Endothelial cell of hepatic sinusoid (primary cell): ENCODE results near the gene FGF5.

Experiments
- in situ Hi-C: cut with HindIII; loops from 2 replicates; pipeline ENCODE4 v1.10.0; 2017; ENCODE audit warnings: low sequenced_read_pairs

The FGF5 gene

DNA sequence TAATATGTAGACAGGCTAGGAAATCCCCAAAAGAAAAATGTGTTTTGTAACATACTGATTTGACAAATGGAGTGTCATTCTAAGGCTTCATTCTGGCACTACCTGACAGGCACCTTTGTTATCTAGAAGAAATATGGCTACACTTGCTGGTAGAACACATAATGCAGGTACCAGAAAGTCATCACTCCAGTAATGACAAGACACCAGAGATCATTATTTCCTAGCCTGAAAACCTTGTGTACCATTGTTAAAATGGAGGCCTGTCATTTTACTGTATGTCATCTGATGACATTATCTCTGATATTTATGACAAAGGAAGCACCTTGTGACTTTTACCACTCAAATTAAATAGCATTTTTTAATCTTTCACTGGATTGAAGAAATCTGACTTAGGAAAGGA is 13.5 kb upstream of the FGF5 start:
- in situ Hi-C loops, result no loop called here

DNA sequence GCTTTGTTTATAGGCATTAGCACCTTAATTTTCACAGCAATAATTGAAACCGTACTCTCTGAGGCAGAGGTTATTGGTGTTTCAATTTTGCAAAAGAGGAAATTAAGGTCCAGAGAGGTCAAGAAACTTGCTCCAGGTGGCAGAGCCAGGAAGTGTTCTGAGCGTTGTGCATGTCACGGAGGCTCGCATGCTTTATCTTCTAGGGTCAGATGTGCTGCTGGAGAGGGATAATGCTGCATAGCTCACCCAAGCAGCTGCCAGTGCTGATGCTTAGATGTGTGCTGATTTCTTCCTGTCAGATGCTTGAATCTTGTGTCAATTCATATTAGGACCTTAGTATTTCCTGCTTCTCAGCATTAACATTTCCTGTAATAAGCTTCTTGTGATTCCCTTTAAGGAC is 13.0 kb upstream of the FGF5 start:
- in situ Hi-C loops, result no loop called here

DNA sequence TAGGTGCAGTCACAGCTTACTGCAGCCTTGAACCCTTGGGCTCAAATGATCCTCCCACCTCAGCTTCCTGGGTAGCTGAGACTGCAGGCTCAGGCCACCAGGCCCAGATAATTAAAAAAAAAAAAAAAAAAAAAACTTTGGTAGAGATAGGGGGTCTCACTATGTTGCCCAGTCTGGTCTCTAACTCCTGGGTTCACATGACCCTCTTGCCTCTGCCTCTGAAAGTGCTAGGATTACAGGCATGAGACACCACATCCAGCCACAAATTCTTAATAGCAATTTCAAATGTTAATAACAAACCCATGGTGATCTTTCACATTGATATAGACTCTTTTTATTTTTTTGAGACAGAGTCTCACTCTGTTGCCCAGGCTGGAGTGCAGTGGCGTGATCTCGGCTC is 12.3 kb upstream of the FGF5 start:
- in situ Hi-C loops, result no loop called here

DNA sequence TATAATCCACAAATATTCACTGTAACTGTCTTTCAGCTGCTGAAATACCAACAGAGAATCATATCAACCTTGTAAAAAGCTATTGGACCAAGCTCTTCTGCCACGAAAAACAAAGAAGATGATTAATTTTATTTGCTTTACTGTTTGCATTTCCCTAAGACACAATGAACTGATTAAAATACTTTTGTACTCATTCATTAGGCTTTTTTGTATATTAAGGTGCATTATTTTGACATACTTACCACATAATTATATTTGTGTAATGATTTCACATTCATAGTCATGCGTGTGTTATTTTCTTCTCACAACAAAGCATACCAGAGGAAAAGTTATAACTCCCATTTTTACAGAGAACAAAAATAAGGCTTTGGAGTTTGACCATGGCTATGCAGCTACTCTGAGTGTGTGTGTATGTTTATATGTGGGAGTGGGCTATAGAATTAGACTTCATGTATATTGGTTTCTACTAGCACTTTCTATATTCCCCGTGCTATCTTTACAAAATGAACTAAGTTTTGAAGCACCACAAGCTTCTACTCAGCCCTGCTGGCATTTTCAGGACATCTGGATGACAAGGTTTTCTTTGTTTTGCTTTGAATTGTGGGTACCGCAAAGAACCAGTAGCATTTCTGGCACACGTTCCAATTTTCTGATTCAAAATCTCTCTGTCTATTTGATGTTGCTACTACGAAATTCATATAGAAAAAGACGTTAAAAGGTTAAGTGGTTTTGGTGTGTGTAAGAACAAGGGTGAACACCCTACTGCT is 11.0 kb upstream of the FGF5 start:
- in situ Hi-C loops, result no loop called here

DNA sequence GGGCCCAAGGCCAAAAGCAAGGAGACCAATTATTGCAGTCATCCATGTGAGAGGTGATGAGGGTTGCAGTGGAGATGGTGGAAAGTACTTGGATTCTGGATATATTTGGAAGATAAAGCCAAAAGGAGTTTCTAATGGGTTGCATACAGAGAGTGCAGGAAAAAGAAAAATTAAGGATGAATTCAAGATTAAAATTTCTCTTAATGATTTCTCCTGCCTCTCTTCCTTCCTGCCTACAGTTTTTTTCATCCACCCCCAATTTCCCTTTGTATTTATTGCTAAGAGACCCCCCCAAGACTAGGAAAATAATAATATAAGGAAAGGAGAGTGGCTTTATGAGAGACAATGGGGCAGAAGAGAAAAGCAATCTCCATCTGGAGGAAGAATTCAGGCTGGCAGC is 8.6 kb upstream of the FGF5 start:
- in situ Hi-C loops, result no loop called here

- in situ Hi-C loops, result no loop called here
Measured at GRCh38 chr4:80259012-80259411, 7.5 kb upstream of the FGF5 start.

DNA sequence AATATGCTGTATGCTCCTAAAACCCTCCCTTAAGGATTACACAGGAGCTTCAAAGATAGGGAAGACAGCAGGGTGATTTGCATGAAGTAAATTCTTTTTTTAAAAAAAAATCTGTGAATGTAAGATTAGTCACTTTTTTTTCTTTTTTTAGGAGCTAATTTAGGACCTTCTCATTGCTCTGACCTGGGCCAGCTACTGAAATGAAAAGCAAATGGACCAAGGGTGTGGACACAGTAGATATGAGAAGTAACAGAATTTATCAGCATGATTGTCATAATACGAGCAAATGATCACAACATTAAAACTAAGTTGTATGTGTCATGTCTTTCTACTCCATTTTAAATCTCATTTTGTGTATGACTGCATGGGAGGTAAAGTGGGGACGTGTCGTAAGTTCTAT is 6.6 kb upstream of the FGF5 start:
- in situ Hi-C loops, result no loop called here

- in situ Hi-C loops, result no loop called here
Measured at GRCh38 chr4:80261989-80262600, 4.4 kb upstream of the FGF5 start.

DNA sequence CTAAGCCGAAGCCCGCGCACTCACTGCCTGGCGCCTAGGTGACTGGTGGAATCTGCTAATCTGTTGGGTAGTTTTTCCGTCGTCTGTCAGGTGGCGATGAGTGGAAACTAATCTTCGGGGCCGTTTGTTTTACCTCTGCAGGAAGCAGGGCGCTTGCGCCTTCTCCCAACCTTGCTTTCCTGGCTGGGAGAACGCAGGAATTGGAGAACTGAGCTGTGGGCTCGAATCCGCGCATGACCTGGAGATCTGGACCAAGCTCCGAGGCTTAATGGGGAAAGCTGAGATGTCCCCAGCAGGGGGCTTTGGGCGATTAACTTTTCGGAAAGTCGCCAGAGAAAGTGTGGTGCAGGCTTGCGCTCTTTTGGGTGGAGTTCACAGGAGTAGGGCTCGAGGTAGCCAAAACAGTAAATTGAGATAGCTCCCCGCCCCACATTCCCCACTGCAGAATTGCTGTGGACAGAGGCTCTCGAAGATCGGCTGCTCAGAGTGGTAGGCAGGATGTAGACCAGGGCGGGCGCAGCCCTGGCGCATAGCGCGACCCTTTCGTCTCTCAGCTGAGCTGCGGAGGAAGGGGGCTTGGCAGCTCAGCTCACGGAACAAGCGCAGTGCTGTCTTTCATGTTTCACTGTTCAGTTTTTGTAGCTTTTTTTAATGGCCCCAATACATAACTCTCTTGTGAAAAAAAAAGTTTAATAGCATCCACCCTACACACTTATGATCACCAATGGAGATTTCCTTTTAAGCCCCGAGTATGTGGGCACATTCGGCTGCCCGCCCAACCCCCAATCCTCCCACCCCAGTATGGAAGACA is 2.7 kb upstream of the FGF5 start:
- in situ Hi-C loops, result no loop called here

DNA sequence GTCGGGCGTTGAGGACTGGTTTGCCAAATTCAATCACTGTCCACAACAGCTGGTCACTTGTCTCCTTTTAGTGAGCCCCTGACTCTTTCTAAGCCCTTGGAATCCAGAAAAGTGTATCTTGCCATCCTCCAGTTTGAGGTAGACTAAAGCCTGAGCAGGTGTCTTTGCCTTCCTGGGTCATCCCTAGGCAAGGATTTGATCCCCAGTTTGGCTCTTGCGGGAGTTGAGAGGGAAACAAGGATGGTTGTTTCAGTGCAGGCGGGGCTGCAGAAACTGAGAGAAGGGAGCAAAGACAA is 2.2 kb upstream of the FGF5 start:
- in situ Hi-C loops, result no loop called here

DNA sequence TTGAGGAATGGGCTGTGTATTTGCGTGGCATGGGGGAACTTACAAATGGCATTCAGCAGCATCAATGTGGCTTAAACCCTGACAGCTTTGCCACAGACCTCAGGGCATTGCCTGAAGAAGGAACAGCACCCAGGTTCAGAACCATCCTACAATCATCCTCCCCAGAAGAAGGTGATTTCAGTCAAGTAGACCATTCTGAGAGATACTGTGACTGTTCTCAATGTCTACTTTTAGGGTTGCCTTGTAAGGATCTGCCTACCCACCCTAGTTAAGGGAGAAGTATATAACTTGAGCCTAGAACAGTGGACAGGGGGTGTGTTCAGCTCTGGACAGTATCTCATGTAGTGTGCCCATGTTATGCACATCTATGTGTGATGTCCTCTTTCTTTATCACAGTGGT is 1.6 kb upstream of the FGF5 start:
- in situ Hi-C loops, result loop anchor here (5.0 kb wide), 1 partner anchor 33 kb away; no protein-coding TSS in a partner anchor

GRCh38 chr4:80265571-80266252 is 752 bp upstream of the FGF5 start:
- in situ Hi-C loops, result loop anchor here (5.0 kb wide), 1 partner anchor 33 kb away; no protein-coding TSS in a partner anchor

DNA sequence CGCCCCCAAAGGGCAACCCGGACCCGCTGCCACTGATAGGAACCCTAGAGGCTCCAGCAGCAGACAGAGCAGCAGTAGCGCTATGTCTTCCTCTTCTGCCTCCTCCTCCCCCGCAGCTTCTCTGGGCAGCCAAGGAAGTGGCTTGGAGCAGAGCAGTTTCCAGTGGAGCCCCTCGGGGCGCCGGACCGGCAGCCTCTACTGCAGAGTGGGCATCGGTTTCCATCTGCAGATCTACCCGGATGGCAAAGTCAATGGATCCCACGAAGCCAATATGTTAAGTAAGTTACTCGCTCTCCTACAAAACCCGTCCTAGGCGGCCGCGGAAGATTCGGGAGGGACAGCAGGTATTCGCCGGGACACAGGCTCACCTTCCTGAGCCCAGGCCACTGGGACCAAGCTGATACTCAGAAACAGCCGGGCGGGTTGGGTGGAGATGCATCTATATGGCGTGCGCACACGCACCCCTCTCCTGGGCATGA is 477 bp downstream of the FGF5 start:
- in situ Hi-C loops, result loop anchor here (5.0 kb wide), 1 partner anchor 35 kb away; no protein-coding TSS in a partner anchor

GRCh38 chr4:80268081-80268823 is 1.8 kb downstream of the FGF5 start:
- in situ Hi-C loops, result loop anchor here (5.0 kb wide), 1 partner anchor 36 kb away; no protein-coding TSS in a partner anchor

- in situ Hi-C loops, result loop anchor here (5.0 kb wide), 1 partner anchor 37 kb away; no protein-coding TSS in a partner anchor
Measured at GRCh38 chr4:80268936-80269335, 2.5 kb downstream of the FGF5 start.

- in situ Hi-C loops, result no loop called here
Measured at GRCh38 chr4:80270321-80270720, 3.9 kb downstream of the FGF5 start.

DNA sequence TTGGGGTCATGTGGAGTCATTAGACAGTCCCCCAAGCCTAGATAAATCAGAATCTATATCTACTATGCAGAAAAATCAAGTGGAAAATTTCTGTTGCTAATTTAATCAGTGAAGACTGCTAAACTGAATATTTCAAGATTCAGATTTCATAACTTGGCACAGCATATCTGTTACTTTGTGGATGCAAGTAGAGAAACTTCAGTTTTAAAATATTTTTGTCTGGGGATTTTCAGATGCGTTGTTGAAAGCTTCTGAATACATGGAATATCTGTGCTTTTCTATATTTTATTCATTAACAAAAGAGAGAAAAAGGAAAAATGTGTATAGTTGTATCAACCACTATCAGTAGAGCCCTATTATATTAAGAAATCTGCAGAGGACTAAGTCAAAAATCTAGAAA is 4.4 kb downstream of the FGF5 start:
- in situ Hi-C loops, result no loop called here

- in situ Hi-C loops, result no loop called here
Measured at GRCh38 chr4:80271801-80272200, 5.3 kb downstream of the FGF5 start.

- in situ Hi-C loops, result no loop called here
Measured at GRCh38 chr4:80276931-80277330, 10.5 kb downstream of the FGF5 start.

DNA sequence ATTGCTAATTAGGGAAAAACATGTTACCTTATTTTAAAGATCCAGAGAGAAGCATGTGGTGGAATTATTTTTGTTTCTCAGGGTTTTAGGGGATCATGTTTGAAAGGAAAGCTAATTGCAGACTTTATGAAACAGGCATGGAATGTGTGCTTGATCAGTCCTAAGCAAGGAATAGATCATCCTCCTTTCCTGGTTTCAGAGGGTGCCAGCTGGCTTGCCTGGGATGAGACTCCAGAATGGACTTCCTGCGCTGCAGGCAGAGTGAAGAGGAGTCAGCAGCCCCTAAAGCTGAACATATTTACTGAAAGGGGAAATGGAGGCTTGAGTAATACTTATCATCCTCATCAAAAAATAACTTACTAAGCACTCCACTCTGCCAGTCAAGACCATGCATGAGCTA is 13.3 kb downstream of the FGF5 start:
- in situ Hi-C loops, result no loop called here
